Measurements from ENCODE around the gene NDST3.

DNA sequence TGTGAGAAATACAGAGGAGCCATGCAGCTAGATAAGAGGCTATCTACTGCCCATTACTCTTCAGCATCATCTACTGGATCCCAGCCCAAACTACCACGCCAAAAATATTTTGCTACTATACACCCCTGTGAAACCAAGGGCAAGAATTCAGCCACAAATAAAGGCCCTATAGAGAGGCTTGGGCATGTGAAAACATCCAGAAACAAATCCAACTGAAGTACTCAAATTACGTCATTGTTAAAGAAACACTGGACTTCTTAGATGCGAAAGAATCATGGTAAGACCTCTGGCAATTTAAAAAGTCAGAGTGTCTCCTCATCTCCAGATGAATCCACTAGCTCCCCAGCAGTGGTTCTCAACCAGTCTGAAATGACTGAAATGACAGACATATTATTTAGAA is 12.8 kb downstream of the NDST3 start:
- TF ChIP-seq GABPA (IDR thresholded peaks at IDR 0.05; ENCODE audit: low read depth) (no peak), SPI1 (IDR thresholded peaks at IDR 0.05; ENCODE audit: borderline replicate concordance, low read depth) (no peak), POLR2AphosphoS5 (IDR thresholded peaks at IDR 0.05; ENCODE audit: low read depth) (no peak)
- TF ChIP-seq, protein P1, sequence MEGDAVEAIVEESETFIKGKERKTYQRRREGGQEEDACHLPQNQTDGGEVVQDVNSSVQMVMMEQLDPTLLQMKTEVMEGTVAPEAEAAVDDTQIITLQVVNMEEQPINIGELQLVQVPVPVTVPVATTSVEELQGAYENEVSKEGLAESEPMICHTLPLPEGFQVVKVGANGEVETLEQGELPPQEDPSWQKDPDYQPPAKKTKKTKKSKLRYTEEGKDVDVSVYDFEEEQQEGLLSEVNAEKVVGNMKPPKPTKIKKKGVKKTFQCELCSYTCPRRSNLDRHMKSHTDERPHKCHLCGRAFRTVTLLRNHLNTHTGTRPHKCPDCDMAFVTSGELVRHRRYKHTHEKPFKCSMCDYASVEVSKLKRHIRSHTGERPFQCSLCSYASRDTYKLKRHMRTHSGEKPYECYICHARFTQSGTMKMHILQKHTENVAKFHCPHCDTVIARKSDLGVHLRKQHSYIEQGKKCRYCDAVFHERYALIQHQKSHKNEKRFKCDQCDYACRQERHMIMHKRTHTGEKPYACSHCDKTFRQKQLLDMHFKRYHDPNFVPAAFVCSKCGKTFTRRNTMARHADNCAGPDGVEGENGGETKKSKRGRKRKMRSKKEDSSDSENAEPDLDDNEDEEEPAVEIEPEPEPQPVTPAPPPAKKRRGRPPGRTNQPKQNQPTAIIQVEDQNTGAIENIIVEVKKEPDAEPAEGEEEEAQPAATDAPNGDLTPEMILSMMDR (IDR thresholded peaks at IDR 0.05; ENCODE audit: insufficient read depth, low read length): no peak
- TF ChIP-seq, protein P2, sequence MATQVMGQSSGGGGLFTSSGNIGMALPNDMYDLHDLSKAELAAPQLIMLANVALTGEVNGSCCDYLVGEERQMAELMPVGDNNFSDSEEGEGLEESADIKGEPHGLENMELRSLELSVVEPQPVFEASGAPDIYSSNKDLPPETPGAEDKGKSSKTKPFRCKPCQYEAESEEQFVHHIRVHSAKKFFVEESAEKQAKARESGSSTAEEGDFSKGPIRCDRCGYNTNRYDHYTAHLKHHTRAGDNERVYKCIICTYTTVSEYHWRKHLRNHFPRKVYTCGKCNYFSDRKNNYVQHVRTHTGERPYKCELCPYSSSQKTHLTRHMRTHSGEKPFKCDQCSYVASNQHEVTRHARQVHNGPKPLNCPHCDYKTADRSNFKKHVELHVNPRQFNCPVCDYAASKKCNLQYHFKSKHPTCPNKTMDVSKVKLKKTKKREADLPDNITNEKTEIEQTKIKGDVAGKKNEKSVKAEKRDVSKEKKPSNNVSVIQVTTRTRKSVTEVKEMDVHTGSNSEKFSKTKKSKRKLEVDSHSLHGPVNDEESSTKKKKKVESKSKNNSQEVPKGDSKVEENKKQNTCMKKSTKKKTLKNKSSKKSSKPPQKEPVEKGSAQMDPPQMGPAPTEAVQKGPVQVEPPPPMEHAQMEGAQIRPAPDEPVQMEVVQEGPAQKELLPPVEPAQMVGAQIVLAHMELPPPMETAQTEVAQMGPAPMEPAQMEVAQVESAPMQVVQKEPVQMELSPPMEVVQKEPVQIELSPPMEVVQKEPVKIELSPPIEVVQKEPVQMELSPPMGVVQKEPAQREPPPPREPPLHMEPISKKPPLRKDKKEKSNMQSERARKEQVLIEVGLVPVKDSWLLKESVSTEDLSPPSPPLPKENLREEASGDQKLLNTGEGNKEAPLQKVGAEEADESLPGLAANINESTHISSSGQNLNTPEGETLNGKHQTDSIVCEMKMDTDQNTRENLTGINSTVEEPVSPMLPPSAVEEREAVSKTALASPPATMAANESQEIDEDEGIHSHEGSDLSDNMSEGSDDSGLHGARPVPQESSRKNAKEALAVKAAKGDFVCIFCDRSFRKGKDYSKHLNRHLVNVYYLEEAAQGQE (IDR thresholded peaks at IDR 0.05; ENCODE audit: insufficient replicate concordance, low read depth): no peak
